GM18511 (cell line): ENCODE measurements around the gene TNS1.

Experiments used
- ATAC-seq: cut with Tn5 transposase; IDR thresholded peaks from one replicate; pipeline ENCODE4 v1.9.1; 2021; ENCODE audit warnings: mild to moderate bottlenecking, moderate library complexity; ENCODE audit not compliant: unreplicated experiment

TNS1 gene

DNA sequence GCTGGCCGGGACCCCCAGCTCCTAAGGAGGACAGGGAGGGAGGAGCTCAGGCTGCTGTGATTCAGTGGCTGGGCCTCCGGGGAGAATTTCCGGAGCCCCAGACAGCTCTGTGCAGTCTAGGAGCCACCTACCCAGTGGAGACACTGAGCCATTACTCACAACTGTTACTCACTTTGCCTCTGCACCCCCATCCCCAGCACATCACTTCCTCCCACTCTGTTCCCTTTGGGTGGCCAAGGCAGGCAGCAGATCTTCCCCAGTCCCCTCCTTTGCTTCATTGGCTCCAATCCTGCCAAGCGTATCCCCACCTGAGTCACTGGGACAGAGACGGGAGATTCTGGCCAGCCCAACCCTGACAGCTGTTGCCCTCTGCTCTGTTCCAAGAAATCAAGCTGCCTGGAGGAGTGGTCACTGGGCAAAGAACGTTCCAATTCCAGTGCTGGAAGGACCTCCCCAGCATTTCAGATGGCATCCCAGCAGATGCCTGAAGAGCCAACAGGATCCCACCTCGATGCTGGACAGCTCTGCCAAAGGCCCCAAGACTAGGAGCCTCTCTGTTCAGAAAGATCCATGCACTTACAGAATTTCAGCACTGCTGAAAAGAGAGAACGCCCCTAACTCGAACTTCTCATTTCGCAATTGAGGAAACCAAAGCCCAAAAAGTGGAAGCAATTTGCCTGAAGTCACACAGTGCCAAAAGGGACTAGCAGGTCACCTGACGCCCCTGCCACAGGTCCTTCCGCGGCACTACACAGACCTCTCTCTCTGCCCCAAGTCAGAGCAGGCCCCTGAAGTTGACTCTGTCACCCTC lies 68.3 kb downstream of the TNS1 start:
- ATAC-seq: no peak

DNA sequence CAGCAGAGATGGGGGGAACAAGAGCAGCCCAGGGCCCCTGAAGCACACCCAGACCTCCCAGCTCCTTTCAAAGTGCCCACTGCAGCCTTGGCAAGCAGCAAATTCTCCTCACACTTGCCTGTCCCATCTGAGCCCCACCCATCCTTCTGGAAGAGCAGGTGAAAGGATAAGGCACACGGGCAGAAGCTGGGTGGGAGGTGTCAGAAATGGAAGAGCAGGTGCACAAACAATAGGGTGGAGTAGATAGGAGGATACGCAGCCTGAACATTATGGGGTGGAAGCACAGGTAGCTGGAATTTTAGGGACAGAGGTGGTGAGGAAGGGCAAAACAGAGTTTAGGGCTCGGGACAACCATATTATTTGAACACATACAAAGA lies 69.2 kb downstream of the TNS1 start:
- ATAC-seq: no peak

DNA sequence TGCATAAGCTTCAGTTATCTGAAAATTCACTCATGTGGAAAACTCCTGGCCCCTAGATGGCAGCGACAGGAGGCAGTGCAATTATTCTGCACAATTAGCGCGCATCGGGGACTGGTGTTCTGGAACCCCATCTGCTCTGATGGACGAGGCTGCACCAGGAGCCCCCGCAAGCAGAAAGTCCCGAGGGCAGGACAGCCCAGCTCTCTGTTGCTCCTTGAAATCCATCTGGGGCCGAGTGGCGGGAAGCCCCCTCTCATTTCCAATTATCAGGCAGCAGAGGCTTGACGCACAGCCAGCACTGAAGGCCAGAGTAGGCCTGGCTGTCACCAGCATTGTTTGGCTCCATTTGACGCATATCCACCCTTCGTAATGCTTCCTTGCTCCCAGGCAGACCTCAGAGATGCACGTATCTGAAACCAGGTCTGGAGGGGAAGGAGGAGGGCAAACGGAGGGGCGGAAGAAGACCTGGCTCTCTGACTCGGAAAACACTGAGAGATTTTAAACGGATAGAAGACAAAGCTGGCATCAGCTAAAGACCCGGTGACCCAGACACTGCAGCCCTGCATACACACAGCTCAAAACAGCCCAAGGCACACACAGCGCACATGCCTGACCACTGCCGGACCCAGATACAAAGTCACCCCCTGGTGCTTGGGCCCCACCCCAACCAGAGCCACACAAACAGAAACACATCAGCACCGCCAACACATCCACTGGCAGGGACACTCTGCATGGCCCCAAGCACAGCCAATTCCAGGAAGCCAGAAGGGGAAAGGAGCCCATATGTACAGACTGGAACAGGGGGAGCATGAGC lies 69.8 kb downstream of the TNS1 start:
- no peak for ATAC-seq

DNA sequence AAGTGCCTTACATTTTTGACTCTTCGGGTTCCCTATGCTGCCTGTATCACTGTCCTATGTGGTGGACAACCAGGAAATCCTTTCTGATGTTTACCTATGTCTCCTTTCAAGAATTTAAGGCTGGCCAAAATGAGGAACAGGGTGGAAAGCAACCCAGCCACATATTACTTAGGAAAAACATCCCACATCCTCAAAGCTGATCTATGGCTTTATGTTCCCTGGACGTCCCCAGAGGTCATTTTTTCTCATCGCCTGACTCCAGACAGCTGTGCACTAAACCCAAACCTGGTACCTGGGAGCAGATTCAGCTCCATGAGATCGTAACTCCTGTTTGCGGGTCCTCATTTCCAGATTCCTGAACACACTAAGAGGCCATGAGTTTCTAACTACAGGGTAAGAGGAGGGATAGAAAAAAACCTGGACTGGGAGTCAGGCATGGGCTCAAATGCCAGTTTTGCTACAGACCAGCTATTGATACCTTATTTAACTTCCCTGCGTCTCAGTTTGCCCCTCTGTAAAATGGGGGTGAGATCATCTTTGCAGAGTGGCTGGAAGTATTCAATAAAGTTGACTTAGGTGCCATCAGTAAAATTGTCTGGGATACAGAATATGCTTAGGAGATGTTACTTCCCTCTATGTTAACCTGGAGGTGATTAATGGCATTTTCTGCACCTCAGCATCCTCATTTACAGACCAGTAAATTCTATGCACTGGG lies 70.8 kb downstream of the TNS1 start:
- ATAC-seq: no peak

DNA sequence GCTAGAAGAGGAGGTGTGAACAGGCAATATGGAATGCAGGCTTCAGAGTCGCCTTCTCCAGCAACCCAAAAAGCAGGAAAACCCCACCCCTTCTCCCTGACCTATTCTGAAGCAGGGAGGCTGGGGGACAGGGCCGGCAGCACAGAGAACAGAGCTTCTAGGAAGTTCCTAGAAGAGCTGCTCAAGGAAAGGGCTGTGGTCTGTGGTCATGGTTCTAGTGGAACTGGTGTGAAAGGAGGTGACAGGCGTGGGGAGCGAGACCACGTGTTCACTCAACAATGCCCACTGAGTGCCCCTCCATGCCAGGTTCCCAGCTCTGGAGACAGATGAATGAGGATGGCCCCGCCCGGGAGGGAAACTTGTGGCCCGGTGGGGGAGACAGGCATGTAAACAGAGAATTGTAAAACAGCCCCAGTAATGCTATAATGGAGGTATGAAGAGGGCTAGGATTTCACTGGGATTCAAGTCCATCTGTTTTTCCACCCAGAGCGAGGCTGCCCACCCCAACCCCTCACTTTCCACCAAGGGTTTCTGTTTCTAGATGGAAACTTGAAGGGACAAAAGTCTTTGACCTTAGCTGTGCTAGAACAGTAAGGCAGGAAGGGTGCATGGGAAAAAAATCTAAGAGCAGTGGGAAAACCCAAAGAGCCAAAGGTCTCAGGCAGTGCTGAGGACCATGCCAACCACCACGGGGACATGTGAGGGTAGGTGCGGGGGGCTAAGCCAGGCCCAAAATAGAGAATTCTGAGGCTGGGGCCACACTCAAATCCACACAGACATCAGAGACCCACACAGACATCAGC lies 71.8 kb downstream of the TNS1 start:
- no peak for ATAC-seq

DNA sequence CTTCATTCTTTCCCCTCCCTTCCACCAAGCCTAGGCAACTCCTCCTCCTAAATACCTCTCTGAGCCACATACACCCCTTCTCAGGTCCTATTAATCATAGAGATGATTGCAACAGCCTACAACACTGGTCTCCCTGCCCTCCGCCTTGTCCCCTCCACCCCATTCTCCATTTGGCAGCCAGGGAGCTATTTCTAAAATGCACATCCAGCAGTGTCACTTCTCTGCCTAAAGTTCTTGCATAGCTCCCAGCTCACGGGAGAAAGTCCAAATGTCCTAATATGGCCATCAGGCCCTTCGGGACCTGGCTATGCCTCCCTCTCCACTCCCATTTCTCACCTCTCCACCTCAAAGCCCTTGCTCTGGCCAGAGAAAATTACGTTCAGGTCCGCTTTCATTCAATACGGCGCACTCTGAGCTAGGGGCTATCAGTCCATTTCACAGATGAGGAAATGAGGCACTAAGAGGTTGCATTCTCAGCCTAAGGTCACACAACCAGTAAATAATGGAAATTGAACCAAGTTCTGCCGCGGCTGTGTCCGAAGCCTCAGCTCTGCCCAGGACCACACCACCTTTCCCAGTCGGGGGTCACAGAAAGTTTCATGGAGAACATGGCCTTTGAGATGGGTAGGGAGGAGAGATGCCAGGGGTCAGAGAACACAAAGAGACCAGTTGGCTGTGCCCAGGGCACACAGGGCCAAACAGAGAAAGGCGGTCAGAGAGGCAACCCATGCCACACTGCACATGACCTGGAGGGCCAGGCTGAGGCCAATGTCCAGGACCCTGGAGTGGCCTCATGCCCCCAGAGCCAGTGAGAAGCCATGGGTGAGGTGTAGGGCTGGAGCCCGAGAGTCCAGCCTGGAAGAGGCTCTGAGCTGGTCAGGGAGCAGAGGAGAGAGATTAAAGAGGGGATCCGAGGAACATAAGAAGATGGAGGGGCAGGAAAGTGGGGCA lies 72.8 kb downstream of the TNS1 start:
- ATAC-seq: no peak

DNA sequence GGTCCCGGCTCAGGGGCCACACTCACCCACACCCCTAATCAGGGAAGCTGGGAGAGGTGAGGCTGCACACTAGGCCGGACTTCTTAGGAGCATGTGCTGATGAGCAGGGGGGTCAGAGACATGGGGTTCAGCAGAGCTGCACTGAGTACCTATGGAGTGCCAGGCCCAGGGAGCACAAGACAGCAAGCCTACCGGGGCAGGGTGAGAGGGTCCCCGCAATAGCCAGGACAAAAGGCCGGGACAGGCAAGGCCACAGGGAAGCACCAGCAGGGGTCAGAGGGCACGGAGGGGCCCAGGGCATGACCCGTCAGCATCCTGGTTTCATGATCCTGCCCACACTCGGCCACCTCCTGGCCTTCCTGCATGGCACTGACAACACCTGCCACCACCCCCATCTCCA lies 73.5 kb downstream of the TNS1 start:
- no peak for ATAC-seq

DNA sequence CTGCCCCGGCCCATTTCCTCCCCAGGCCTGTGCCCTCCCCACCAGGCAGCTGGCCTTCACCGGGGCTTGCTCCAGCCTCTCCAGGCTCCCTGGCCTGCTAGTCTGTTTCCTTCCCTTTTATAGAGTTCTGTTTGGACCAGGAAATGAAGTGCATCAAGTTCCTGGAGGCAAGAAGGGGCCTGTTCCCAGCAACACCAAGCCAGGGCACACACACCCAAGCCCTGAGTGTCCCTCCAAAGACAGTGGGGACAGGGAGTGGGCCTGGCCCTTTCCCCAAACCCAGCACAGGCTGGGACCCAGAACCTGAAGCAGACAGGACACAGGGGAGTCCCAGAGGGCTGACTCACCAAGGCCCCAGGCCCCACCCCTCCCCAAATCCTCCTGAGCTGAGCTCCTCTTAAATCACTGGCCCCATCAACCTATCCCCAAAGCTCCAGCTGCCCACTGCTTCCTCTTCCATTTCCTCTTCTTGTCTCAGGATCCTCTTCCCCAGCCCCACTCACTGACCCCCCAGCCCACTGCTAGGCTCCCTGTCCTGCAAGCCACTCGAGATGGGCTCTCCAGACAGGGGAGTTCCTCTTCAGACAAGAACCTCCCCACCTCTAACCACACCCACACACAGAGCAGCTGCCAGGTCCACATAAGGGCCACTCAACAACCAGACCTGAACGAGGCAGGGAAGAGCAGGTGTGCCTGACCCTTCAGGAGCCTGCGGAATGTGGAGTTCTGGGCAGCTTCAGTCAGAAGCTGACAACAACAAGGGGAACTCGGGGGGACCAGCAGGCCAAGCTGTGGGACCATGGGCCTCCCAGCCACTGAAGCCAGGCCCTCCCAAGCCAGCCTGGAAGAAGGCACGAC lies 74.2 kb downstream of the TNS1 start:
- ATAC-seq: no peak

DNA sequence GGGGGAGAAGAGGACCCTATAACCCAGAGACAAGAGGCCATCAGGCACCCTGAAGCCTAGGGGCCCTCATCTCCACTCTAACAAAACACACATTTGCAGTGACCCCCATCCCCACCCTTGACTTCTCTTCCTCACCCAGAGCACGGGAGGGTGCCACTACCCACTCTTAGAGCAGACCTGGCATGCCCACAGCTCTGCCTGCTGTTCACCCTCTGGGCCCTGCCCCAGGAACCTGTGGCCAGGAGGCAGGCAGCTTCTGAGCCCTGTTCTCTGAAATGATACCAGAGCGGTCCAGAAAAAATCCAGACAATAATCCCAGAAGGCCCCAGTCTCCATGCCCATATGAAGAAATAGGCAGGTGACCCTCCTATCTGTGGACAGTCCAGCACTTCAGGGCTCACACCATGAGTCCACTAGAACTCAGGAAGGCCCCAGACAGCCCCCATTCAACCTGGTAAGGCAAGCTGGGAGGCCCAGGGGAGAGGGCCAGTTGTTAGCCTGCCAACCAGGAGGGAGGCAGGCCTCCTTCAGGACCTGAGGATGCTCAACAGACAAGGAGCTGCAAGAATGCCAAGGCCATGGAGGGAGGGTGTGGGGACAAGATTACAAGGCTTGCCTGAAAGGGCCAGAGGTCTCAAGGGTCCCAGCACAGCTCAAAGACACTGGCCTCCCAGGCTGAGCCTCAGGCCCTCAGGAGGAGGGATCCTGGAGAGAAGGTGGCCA lies 75.0 kb downstream of the TNS1 start:
- no peak for ATAC-seq

DNA sequence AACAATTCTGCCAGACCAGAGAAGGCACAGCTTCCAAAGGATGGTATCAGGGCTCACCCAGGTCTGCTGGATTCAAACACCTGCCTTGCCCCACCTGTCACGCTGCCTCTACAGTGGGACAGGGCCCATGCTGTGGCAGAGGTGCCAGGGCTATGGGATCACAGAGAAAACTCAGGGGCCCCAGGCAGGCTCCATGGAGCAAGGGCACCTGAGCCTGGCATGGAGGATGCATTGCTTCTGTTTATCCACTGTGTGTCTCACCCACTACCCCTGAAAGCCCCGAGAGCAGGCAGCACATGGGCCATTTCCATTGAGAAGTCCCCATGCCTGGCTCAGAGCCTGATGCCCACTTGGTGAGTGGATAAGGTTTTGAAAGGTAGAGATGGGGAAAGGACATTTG lies 76.0 kb downstream of the TNS1 start:
- ATAC-seq: no peak

DNA sequence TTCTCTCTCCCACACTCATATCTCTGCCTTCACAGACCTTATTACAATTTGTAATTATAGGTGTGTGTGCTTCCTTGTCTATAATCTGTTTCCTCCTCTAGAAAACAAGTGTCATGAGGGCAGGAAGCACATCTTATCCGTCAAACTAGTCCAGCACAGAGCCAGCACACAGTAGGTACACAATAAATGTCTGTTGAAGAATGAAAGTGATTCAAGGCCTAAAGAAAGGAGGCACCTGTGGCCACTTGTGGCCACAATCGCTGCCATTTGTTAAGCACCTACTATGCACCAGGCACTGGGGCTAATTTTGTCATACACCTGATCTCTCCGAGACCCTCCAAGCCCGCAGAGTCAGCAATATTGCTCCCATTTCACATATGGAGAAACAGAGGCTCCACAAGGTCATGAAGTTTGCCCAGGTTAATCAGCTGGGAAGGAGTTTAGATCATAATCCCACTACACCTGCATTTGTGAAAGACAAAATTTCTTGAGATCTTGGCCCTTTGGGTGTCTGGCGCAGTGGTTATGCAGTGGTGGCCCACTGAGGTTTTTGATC lies 78.4 kb downstream of the TNS1 start:
- ATAC-seq: no peak

DNA sequence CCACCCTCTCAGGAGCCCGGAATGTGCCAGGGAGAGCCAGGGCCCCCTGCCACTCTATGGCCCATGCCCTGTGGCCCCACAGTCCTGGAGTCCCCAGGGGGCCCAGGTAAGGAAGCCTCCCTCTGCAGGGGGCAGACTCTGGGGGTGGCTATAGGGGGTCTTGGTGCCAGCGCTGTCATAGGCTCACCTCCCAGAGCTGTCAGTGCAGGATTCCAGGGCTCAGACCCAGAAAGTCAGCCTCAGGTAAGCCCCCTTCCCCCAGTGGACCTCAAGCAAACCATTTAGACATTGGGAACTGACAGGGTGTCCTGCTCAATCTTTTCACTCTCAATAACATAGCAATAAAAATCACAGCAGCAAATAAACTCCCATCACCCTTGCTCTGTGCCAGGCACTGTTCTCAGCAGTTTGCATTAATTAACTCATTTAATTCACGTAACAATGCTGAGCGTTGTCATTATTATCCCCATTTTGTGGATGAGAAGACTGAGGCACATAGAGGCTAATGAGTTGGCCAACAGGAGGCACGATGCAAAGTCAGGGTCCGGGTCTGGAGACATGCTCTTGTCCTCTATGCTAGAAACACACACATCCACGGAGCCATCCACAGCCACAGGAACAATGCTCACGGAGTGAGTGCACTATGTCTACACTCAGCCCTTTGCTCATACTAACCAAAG lies 79.6 kb downstream of the TNS1 start:
- ATAC-seq: no peak

DNA sequence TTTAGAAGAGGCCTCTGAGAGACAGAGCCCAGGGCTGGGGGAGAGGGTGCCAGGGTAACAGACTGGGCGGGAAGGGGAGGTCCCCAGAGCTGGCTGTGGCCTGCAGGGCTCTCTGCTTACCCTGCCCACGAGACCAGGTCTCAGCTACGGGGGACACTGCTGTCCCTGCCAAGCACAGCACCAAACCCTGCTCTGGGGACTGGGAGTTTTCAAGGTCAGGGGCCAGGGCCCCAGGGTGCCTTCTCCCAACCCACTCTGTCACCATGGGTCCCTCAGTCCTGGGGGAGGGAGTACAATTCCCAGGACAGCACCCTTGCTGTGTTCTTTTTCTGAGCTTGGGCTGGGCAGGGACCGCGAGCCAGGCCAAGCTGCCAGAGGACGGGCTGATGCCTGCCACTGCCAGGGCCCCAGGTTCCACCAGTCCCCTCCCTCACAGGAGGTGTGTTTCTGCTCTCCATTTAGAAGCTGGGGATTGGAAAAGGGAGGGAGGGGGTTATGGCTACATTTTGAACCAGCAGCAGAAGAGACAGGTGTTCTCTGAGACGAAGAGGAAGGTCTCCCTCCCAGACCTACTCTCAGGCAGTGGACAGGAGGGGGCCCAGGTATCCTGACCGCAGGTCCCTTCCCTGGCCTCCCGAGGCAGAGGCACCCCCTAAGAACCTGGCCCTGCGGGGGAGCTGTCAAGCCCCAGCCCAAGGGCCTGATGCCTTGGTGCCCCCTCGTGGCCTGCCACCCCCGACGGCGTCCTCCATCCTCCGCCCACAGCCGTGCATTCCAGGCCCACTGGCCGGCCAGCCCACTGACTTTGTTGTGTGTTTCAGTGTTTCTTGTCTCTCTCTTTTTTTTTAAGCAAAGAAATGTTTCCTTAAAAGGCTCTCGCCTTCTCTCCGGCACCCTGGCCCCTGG lies 80.4 kb downstream of the TNS1 start:
- no peak for ATAC-seq

DNA sequence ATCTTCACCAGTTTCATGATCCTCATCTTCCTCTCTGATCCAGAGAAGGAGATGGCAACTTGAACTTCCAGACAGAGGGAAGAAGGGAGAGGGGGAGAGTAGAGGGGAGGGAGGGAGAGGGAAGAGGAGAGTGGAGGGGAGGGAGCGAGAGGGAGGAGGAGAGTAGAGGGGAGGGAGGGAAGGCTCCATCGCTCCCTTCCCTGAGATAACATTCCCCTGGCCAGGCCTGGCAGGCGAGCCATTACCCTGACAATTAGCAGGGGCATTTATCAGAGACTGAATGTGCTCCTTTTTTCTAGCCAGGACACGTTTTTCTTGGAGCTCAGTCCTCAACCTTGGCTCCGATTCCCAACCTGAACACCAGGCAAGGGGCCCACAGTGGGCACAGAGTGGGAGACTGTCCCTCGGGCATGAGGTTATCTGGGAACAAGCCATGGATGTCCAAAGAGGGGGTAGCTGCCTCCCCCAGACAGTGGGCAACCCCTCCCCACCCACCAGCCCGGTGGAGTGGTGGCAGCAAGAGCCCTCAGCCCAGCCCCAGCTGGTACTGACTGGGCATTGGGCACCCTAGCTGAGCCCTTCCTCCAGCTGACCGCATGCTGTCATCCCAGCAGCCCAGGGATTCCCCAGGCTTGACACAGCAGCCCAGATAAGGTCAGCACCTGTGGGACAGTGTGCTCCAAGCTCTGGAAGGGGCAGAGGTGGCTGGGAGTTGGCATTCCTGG lies 81.8 kb downstream of the TNS1 start:
- no peak for ATAC-seq

DNA sequence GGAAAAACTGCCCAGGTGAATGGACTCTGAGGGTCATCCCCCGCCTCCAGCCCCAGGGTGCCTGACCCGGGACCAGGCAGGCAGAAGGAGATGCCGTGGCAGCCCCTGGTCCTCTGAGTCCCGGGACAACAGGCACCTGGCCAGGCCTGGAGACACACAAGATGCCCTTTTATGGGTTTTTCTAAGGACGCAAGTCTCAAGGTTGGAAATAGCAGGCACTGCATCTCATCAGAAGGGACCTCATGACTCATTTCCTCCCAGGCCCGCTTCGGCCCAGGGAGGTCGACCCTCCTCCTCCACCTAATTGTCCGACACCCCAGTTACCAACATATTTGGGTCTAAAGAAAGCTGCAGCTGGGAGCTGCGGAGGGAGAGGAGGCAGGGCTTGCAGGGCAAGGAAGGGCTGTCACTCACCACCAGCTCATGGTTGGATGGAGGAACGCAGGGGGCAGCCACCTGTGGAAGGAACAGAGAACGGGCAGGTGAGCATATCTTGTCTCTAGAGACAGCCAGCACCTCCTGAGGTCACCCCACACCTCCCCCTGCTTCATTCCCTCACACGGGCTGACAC lies 82.9 kb downstream of the TNS1 start:
- ATAC-seq: no peak
